Endothelial cell of umbilical vein (primary cell): ENCODE measurements around the gene WASL.

Source experiments
- EZH2 ChIP-seq: IDR thresholded peaks from 2 replicates; pipeline ENCODE4 v1.6.1; 2012; ENCODE audit warnings: borderline replicate concordance, low read depth, mild to moderate bottlenecking, moderate library complexity, low read length, inconsistent platforms; ENCODE audit not compliant: severe bottlenecking
- FOS ChIP-seq: IDR thresholded peaks from 2 replicates; pipeline ENCODE4 v1.6.1; 2011; ENCODE audit warnings: mild to moderate bottlenecking, low read length, moderate library complexity, borderline replicate concordance; ENCODE audit not compliant: insufficient read depth
- MYC ChIP-seq: IDR thresholded peaks from one replicate; pipeline ENCODE4 v1.6.1; 2011; ENCODE audit warnings: mild to moderate bottlenecking, low read depth, low read length
- POLR2A ChIP-seq: IDR thresholded peaks from 2 replicates; pipeline ENCODE4 v1.6.1; 2012; ENCODE audit warnings: low read depth, mild to moderate bottlenecking, control low read depth, low read length
- TF ChIP-seq, protein P1 (sequence below), 2 donors: IDR thresholded peaks; 1 replicate in 1 of 2; 2 replicates in 1 of 2; pipeline ENCODE4 v1.5.1; 2011; ENCODE audit warnings: low read length in 2 of 2, mild to moderate bottlenecking in 2 of 2, moderate library complexity in 2 of 2, control low read depth in 1 of 2, inconsistent platforms in 1 of 2, low read depth in 1 of 2; ENCODE audit not compliant: insufficient read depth in 1 of 2; ENCODE audit errors: extremely low read depth in 1 of 2

- TF ChIP-seq EZH2 (no peak), MYC (no peak), POLR2A (no peak), FOS (no peak)
- TF ChIP-seq, protein P1, sequence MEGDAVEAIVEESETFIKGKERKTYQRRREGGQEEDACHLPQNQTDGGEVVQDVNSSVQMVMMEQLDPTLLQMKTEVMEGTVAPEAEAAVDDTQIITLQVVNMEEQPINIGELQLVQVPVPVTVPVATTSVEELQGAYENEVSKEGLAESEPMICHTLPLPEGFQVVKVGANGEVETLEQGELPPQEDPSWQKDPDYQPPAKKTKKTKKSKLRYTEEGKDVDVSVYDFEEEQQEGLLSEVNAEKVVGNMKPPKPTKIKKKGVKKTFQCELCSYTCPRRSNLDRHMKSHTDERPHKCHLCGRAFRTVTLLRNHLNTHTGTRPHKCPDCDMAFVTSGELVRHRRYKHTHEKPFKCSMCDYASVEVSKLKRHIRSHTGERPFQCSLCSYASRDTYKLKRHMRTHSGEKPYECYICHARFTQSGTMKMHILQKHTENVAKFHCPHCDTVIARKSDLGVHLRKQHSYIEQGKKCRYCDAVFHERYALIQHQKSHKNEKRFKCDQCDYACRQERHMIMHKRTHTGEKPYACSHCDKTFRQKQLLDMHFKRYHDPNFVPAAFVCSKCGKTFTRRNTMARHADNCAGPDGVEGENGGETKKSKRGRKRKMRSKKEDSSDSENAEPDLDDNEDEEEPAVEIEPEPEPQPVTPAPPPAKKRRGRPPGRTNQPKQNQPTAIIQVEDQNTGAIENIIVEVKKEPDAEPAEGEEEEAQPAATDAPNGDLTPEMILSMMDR (IDR thresholded peaks at IDR 0.05; ENCODE audit: extremely low read depth in 1 of 2, insufficient read depth in 1 of 2, low read depth in 1 of 2, low read length in 2 of 2) = no peak
Measured at GRCh38 chr7:123750389-123751230, 1.8 kb upstream of the WASL start.
